A549 treated with ZK216348 at 1 μM for 4 hours (cell line): ENCODE results near the gene MMP20. TPM values are rescaled to one million over a fixed set of nuclear protein-coding genes. Genes with fewer than 3 reads are reported as not detected.

Source experiments
- total RNA-seq: library from RNA; stranded (reverse); fragments of 200-300 nt; extraction: Qiagen RNA extraction; gene quantifications from 5 replicates; pipeline ENCODE4 v1.2.3, GENCODE V29; 2022; ENCODE audit warnings: low read depth

MMP20 gene, protein sequence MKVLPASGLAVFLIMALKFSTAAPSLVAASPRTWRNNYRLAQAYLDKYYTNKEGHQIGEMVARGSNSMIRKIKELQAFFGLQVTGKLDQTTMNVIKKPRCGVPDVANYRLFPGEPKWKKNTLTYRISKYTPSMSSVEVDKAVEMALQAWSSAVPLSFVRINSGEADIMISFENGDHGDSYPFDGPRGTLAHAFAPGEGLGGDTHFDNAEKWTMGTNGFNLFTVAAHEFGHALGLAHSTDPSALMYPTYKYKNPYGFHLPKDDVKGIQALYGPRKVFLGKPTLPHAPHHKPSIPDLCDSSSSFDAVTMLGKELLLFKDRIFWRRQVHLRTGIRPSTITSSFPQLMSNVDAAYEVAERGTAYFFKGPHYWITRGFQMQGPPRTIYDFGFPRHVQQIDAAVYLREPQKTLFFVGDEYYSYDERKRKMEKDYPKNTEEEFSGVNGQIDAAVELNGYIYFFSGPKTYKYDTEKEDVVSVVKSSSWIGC
- total RNA-seq: not detected in 5 replicates

DNA sequence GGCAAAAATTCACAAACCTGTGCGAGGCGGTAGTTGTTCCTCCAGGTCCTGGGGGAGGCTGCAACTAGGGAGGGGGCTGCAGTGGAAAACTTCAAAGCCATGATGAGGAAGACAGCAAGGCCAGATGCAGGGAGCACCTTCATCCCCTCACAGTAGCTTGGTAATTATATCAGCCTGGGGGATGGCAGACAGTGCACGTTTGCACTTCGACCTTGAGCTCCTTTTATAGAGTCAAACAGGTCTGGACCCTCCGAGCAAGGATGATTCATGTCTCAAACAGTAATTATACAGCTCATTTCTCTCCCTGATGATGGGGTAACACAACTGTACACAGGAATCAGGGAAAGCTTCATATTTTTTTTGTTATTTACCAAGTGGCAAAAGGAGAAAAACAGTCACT is at the start of gene MMP20:
MMP20 (minus strand) TSS at position 156 of the 400 bp plus-strand sequence; CDS start at position 143, 13 bp downstream.

DNA sequence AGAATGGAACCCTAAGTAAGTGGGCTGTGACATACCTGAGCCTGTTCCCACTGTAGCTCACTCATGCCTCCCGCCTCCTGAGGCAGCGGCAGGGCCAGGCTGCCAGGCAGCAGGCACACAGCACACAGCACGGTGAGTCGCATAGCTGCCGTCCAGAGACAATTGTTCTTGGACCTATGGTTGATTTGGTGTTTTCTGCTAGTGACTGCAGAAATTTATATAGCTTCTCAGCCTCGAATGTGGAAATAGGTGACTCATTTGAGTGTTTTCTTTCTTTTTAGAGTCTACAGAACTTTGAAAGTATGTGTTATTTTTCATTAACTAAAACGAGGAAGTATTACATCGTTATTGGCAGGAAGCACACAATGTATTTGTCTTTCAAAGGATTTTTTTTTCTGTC is 94.6 kb downstream of the MMP20 start, which contains the start of gene MMP7:
MMP7 (minus strand) TSS at position 190 of the 400 bp plus-strand sequence; CDS start at position 143, 47 bp downstream.

Other genes with a start within 250 kb of the MMP20 start
- gene TMEM123, start 172.6 kb downstream of the MMP20 start, total RNA-seq: 138 to 221 TPM (median 188 TPM) in 5 replicates
- 19.3 to 36.5 TPM (median 22.8 TPM) in 5 replicates for gene MMP7, start 94.6 kb downstream of the MMP20 start, total RNA-seq
- not detected in 5 replicates for gene MMP27, start 80.4 kb upstream of the MMP20 start, total RNA-seq
- not detected in 5 replicates for gene MMP8, start 99.6 kb upstream of the MMP20 start, total RNA-seq
- gene MMP10, start 155.3 kb upstream of the MMP20 start, total RNA-seq: 0.70 to 1.5 TPM (median 0.94 TPM) in 5 replicates
- 0.58 to 1.3 TPM (median 1.0 TPM) in 5 replicates for gene MMP1, start 172.8 kb upstream of the MMP20 start, total RNA-seq
- not detected in 5 replicates for gene MMP3, start 218.3 kb upstream of the MMP20 start, total RNA-seq
- gene MMP12, start 249.7 kb upstream of the MMP20 start, total RNA-seq: 0.12 to 0.13 TPM in 2 of 5 replicates, not detected in the others